ENCODE data around the gene EYA3.

The EYA3 gene

DNA sequence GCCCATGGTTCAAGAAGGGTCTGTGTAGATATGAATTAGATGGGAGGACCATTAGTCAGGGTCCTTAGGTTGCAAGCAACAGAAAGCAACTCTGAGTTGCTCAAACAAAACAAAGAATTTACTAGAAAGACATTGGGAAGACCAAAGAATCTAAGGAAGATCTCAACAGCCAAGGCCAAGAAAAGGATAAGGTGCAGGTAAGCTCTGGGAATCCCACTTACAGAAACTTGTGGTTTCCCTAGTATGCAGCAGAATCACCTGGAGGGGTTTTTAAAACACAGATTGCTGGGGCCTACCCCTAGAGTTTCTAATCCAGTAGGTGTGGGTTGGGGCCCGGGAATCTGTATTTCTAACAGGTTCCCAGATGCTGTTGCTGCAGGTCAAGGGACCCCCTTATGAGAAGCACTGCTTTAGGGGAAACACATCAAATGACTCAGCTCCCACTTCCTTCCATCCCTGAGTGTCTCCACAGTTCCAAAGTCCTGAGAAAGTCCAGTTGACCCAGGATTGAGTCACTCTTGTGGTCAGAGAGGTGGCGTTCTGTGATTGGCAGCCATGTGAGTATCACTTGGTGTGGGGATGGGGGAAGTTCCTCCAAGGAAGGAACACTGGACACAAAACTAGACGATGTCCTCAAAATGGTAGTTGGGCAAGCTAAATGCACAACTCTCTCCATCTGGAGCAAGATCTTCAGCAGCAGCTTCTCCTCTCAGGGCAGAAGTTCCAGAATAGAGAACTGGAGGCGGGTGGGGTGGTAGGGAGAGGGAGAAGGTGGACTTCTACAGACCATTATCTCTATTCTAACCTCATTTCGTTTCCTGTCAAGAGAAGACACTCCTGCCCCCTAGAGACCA, 24.2 kb upstream of the EYA3 start:
- DNase-seq (ENCODE audit: low spot score): no peak

- no peak for DNase-seq (ENCODE audit: low spot score)
Observed at GRCh38 chr1:28111157-28111556, 22.7 kb upstream of the EYA3 start.

DNA sequence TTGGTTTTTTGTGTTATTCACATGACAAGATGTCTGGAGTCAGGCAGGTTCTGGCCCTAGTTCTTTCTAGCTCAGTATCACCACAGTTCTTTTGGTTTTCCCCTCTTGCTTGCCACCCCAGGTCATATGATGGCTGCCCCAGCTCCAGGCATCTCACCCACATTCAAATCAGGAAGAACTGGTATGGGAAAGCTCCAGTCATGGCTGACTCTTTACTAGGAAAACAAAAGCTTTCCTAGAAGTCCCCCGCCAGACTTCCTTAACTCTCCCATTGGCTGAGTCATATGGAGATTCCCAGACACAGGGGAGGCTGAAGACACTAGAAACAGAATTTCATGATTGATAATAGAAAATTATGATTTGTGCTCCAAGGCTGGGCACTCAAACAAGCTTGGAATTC, 22.1 kb upstream of the EYA3 start:
- DNase-seq (ENCODE audit: low spot score): no peak

DNA sequence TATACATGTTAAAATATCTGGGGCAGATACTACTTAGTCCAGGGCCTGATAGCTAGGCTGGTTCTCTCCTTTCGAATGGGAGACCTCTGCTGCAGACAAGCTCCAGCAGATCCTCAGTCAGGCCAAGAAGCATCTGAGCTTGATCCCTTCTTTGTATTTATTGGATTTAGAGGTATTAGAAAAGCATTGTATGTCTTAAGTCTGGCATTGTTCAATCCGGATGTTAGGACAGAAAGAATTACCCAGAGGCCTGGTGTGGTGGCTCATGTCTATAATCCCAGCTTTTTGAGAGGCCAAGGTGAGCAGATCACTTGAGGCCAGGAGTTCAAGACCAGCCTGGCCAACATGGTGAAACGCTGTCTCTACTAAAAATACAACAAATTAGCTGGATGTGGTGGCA, 21.2 kb upstream of the EYA3 start:
- DNase-seq (ENCODE audit: low spot score): no peak

DNA sequence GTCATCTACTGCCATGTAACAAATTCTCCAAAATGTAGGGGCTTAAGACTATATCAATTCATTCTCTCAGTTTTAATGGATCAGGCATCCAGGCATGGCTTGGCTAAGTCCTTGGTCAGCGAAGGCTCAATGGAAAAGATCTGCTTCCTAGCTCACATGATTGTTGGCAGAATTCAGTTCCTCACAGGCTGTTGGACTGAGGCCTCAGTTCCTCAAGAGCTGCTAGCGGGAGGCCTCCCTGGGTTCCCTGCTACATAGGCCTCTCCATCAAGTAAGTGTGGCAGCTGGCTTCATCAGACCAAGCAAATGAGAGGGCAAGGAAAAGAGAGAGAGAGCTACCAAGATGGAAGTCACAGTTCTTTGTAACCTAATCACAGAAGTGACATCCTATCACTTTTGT, 19.6 kb upstream of the EYA3 start:
- no peak for DNase-seq (ENCODE audit: low spot score)

GRCh38 chr1:28104866-28105467, 16.6 kb upstream of the EYA3 start:
- DNase-seq (ENCODE audit: low spot score): no peak

DNA sequence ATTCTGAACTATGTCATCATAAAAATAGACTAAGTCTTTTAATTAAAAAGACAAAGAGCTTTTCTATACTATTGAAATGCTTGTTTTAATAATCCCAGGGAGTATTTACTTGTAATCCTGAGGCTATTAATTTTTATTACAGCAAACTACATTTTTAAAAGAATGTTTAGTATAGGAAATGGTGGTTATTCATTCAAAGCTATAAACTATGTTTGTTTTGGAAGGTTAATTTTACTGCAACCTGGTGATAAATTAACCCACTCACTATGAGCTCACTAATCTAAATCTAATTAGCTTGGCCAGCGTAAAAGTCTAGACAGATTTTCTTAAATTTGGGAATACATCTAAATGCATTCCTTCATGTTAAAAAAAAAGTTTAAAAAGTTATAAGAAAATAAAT, 13.8 kb upstream of the EYA3 start:
- DNase-seq (ENCODE audit: low spot score): no peak

GRCh38 chr1:28099050-28099769, 10.8 kb upstream of the EYA3 start:
- no peak for DNase-seq (ENCODE audit: low spot score)

DNA sequence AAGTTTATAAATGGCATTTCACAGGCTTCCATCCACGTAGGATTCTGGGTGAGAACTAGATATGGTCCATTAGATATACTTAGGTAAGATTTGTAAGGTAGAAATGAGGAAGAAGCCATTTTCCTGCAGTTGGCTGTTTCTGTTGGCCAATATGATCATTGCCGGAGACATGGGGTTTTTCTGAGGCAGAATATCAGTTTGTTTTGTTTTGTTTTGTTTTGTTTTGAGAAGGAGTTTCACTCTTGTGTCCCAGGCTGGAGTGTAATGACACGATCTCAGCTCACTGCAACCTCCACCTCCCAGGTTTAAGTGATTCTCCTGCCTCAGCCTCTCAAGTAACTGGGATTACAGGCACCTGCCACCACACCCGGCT, 8.7 kb upstream of the EYA3 start:
- no peak for DNase-seq (ENCODE audit: low spot score)

GRCh38 chr1:28096210-28097099, 8.0 kb upstream of the EYA3 start:
- DNase-seq (ENCODE audit: low spot score): no peak

DNA sequence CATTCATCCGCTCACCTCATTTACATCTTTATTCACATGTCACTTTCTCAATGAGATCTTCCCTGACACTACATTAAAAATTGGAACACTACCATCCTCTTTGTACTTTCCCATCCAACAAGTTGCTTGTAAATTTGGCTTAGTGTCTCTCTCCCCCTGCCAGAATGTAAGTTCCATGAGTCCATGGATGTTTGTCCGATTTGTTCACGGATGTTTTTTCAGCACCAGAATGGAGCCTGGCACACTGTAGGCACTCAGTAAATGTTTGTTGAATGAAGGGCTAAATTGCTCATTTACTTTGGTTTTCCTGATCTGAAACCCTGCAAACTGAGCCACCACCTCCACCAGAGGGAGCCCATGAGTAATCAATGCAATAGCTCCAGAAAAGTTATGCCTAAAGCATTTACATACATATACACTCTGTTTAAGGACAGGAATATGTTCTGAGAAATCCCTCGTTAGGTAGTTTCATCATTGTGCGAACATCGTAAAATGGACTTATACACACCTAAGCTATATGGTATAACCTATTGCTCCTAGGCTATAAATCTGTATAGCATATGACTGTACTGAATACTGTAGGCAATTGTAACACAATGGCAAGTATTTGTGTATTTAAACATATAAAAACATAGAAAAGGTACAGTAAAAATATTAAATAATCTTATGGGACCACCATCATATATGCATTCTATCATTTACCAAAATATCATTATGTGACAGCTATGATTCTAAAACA, 2.8 kb upstream of the EYA3 start:
- peak; percentile 76 for DNase-seq (ENCODE audit: low spot score)

DNA sequence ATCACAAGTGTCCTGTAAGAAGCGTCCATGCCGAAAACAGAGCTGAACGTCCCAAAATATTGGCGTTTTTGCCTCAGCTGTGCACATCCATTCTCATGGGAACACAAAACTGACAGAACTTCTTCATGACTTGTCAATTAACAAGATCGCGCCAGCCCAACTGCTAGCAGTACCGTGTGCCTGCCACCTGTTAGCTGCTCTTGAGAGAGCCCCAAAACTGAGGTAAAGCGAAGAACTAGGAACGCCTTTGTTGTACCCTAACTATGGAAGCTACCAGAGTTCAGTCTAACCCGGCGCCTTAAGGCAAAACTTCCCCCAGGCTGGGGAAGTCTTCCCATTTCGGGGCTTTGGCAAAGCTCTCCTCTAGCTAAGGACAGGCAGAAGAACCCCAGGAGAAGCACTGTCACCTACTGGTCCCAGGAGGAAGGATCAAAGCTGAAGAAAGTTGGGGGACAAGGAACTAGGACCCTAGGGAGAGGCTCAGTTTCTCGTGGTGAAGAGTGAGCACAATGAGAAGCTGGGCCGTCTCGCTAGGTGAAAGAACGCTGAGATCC, 719 bp downstream of the EYA3 start:
- peak; percentile 3 for DNase-seq (ENCODE audit: low spot score)

DNA sequence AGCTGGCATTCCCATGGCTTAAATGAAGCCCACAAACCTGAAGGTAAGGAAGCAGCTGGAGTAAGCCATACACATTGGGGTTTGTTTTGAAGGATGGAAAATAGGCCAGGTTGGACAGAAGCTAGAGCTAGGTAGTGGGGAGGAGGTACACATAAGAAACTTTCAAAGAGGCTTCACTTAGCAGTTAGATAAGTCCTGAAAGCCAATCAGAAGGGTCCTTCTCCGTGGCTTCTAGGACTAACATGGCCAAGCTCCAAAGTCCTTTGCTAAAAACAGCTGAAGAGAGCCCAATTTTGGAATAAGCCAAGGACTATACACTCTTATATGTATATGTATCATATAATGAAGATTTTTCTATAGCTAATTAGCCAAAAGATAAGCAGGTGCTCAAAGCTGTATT, 1.8 kb downstream of the EYA3 start:
- DNase-seq (ENCODE audit: low spot score): no peak

DNA sequence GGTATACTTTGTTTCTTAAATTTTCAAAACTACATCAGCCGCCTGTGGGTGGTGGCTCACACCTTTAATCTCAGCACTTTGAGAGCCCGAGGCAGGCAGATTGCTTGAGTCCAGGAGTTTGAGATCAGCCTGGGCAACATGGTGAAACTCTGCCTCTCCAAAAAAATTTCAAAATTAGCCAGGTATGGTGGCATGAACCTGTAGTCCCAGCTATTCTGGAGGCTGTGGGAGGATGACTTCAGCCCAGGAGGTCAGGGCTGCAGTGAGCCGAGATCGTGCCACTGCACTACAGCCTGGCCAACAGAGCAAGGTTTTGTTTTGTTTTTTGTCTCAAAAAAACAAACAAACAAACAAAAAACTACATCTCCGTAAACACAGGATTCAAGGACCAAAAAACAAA, 3.3 kb downstream of the EYA3 start:
- DNase-seq (ENCODE audit: low spot score): no peak

DNA sequence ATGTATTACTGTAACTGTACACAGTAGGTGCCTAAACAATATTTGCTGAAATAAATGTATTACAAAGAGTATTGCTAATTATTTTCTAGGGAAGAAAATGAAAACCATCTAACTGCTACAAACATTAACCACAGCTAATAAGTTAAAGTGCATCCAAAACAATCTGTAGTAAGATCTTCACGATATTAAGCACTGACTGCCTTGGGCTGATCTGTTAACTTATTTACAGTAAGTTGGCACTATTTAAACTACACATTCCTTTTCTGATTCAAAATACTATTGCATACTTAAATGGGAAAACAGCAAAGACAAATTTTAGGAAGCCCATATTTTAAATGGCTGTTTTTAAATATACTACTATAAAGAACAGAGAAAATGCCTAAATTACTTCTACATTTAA, 4.5 kb downstream of the EYA3 start:
- no peak for DNase-seq (ENCODE audit: low spot score)

GRCh38 chr1:28078680-28079626, 9.5 kb downstream of the EYA3 start:
- DNase-seq (ENCODE audit: low spot score): no peak

DNA sequence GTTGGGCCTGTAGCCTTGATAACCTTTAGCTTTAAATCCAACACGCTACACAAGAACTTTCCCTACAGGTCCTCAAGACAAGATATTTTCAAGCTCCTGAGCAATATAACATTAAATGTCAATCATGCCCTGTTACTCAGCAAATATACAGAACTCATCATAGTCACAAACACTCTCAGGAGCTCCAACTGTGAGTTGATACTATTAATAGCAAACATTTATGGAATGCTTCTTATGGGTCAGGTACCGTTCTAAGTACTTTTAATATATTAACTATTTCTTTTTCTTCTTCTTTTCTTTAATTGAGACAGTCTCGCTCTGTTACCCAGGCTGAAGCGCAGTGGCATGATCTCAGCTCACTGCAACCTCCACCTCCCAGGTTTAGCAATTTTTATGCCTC, 10.1 kb downstream of the EYA3 start:
- no peak for DNase-seq (ENCODE audit: low spot score)

- DNase-seq (ENCODE audit: low spot score): no peak
Observed at GRCh38 chr1:28074892-28075511, 13.4 kb downstream of the EYA3 start.

- DNase-seq (ENCODE audit: low spot score): no peak
Observed at GRCh38 chr1:28073867-28074266, 14.5 kb downstream of the EYA3 start.

DNA sequence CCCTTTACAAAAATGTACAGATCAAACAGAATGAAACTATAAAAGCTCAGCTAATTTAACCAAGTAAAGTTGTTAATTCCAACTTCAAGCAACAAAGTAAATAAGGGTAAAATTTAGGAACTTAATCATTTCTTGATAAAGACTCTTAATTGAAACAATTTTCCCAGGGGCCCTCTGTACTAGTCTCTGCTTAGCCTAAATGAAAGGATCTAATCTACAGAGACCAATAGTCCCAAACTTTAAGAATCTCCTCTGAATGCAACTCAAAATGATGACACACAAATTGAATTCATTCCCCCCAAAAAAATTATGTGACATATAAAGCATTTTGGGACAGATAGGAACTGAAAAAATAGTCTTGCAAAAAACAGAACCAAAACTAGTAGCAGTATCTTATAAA, 16.6 kb downstream of the EYA3 start:
- DNase-seq (ENCODE audit: low spot score): no peak

Data from CD4-positive, alpha-beta T cell treated with Interleukin-6 at 100 ng/mL for 8 hours (primary cell).